ENCODE results near the gene ARAP1.

Gene ARAP1

GRCh38 chr11:72779495-72780128 is 27.4 kb upstream of the ARAP1 start:
- no peak for DNase-seq (ENCODE audit: low spot score)

GRCh38 chr11:72778535-72779494 is 26.6 kb upstream of the ARAP1 start:
- DNase-seq (ENCODE audit: low spot score), result no peak

- DNase-seq (ENCODE audit: low spot score), result no peak
These were observed 25.6 kb upstream of the ARAP1 start for GRCh38 chr11:72777755-72778278.

- DNase-seq (ENCODE audit: low spot score), result no peak
These were observed 24.9 kb upstream of the ARAP1 start for GRCh38 chr11:72776844-72777754.

GRCh38 chr11:72776117-72776843 is 24.1 kb upstream of the ARAP1 start:
- no peak for DNase-seq (ENCODE audit: low spot score)

- DNase-seq (ENCODE audit: low spot score), result no peak
These were observed 23.3 kb upstream of the ARAP1 start for GRCh38 chr11:72775288-72776110.

- DNase-seq (ENCODE audit: low spot score), result no peak
These were observed 22.3 kb upstream of the ARAP1 start for GRCh38 chr11:72774499-72774898.

- no peak for DNase-seq (ENCODE audit: low spot score)
These were observed 21.5 kb upstream of the ARAP1 start for GRCh38 chr11:72773696-72774095.

- DNase-seq (ENCODE audit: low spot score), result no peak
These were observed 21.1 kb upstream of the ARAP1 start for GRCh38 chr11:72773291-72773690.

- no peak for DNase-seq (ENCODE audit: low spot score)
These were observed 19.9 kb upstream of the ARAP1 start for GRCh38 chr11:72772059-72772458.

- DNase-seq (ENCODE audit: low spot score), result no peak
These were observed 19.3 kb upstream of the ARAP1 start for GRCh38 chr11:72771507-72771906.

- no peak for DNase-seq (ENCODE audit: low spot score)
These were observed 18.6 kb upstream of the ARAP1 start for GRCh38 chr11:72770799-72771198.

GRCh38 chr11:72769680-72770079 is 17.5 kb upstream of the ARAP1 start:
- DNase-seq (ENCODE audit: low spot score), result no peak

GRCh38 chr11:72768581-72768980 is 16.4 kb upstream of the ARAP1 start:
- DNase-seq (ENCODE audit: low spot score), result no peak

- no peak for DNase-seq (ENCODE audit: low spot score)
These were observed 15.2 kb upstream of the ARAP1 start for GRCh38 chr11:72767203-72768062.

GRCh38 chr11:72766152-72766902 is 14.1 kb upstream of the ARAP1 start:
- no peak for DNase-seq (ENCODE audit: low spot score)

- no peak for DNase-seq (ENCODE audit: low spot score)
These were observed 12.3 kb upstream of the ARAP1 start for GRCh38 chr11:72764503-72764902.

- DNase-seq (ENCODE audit: low spot score), result no peak
These were observed 11.6 kb upstream of the ARAP1 start for GRCh38 chr11:72763823-72764222.
